GM12878 (cell line): ENCODE measurements around the gene HECTD4. TPM values are rescaled to one million over a fixed set of nuclear protein-coding genes. Genes with fewer than 3 reads are reported as not detected.

Experiments
- ATAC-seq: fragments of 200-7000 bp; cut with Tn5 transposase; 3 replicates; pipeline ENCODE4 v1.9.1; 2020; ENCODE audit warnings: mild to moderate bottlenecking, moderate library complexity
- BruUV-seq: library from RNA; stranded (reverse); fragments of 400-500 nt; replicated peaks from 2 replicates; lab custom pipeline; 2021; lab: Mats Ljungman, UMichigan
- CTCF ChIA-PET: fragments of 300-600 bp; sonication (Branson Sonifier 250); formaldehyde crosslinking; extraction: SDS; loops from one replicate; lab custom pipeline; 2021; ENCODE audit warnings: inconsistent platforms; lab: Yijun Ruan, JAX
- POLR2A ChIA-PET: fragments of 350-600 bp; formaldehyde crosslinking; extraction: SDS; loops from one replicate; lab custom pipeline; 2021; ENCODE audit warnings: inconsistent platforms; lab: Charles Lee
- RAD21 ChIA-PET: fragments of 300-600 bp; sonication (Branson Sonifier 250); formaldehyde crosslinking; loops from one replicate; lab custom pipeline; 2023; ENCODE audit warnings: antibody characterized with exemption; ENCODE audit not compliant: unreplicated experiment; lab: Charles Lee
- SMC1A ChIA-PET: fragments of 300-600 bp; sonication (Branson Sonifier 250); formaldehyde crosslinking; loops from one replicate; lab custom pipeline; 2023; ENCODE audit not compliant: unreplicated experiment, uncharacterized antibody; lab: Charles Lee
- DNase-seq: peaks from one replicate; pipeline ENCODE4 v3.0.0-alpha.2; 2011; ENCODE audit warnings: low read depth, low spot score
- FAIRE-seq: peaks from 3 replicates; lab custom pipeline; 2011; peaks lifted over from hg19 to GRCh38; lab: Jason Lieb, UNC
- H2AFZ ChIP-seq: 2 replicates; pipeline ENCODE4 v1.6.0; 2011; ENCODE audit warnings: low read depth, low read length, control low read depth; ENCODE audit not compliant: control insufficient read depth
- H3K27ac ChIP-seq: 2 replicates; pipeline ENCODE4 v1.5.1; 2011; ENCODE audit warnings: control low read depth; ENCODE audit not compliant: control insufficient read depth, insufficient read depth
- H3K27me3 ChIP-seq, 2 experiments: replicated peaks in 1 of 2; 2 replicates each; pipeline versions ENCODE4 v1.6.0 to v1.6.1; 2011; ENCODE audit warnings: low read length in 1 of 2; ENCODE audit not compliant: control insufficient read depth in 2 of 2, insufficient read depth in 2 of 2
- H3K36me3 ChIP-seq, 2 experiments: 2 replicates each; pipeline ENCODE4 v1.5.1; 2011; ENCODE audit warnings: low read length in 1 of 2; ENCODE audit not compliant: control insufficient read depth in 2 of 2, insufficient read depth in 2 of 2
- H3K4me1 ChIP-seq: 2 replicates; pipeline ENCODE4 v1.6.1; 2011; ENCODE audit warnings: mild to moderate bottlenecking, low read length, moderate library complexity, mixed read lengths; ENCODE audit not compliant: control insufficient read depth, insufficient read depth
- H3K4me2 ChIP-seq: 2 replicates; pipeline ENCODE4 v1.6.0; 2011; ENCODE audit warnings: control low read depth; ENCODE audit not compliant: control insufficient read depth, insufficient read depth
- H3K4me3 ChIP-seq: fragments of 200-600 bp; sonication (generic); 2 replicates; pipeline ENCODE4 v1.5.1; 2016
- H3K79me2 ChIP-seq: 2 replicates; pipeline ENCODE4 v1.6.0; 2011; ENCODE audit warnings: low read length; ENCODE audit not compliant: control insufficient read depth, insufficient read depth
- H3K9ac ChIP-seq: 2 replicates; pipeline ENCODE4 v1.8.0; 2011; ENCODE audit warnings: low read length, control low read depth, mixed read lengths; ENCODE audit not compliant: control insufficient read depth, insufficient read depth
- H3K9me3 ChIP-seq: replicated peaks from 3 replicates; pipeline ENCODE4 v1.5.1; 2011; ENCODE audit warnings: mild to moderate bottlenecking, low read length; ENCODE audit not compliant: control insufficient read depth, insufficient read depth
- H4K20me1 ChIP-seq: 2 replicates; pipeline ENCODE4 v1.6.0; 2011; ENCODE audit not compliant: control insufficient read depth, insufficient read depth
- CHD2 ChIP-seq: IDR thresholded peaks from 2 replicates; pipeline ENCODE4 v1.6.1; 2011; ENCODE audit warnings: low read depth, low read length, improper control_type of control experiment, borderline replicate concordance
- CREM ChIP-seq: IDR thresholded peaks from 2 replicates; pipeline ENCODE4 v1.6.1; 2014; ENCODE audit warnings: antibody characterized with exemption, low read depth
- EP300 ChIP-seq, 2 experiments: fragments of 150-350 bp in 1 of 2; IDR thresholded peaks; 2 replicates each; pipeline ENCODE4 v1.6.1; 2011 to 2012; ENCODE audit warnings: low read depth in 2 of 2, low read length in 2 of 2, borderline replicate concordance in 1 of 2, improper control_type of control experiment in 1 of 2, inconsistent platforms in 1 of 2; ENCODE audit not compliant: control insufficient read depth in 1 of 2
- EZH2 ChIP-seq: IDR thresholded peaks from 2 replicates; pipeline ENCODE4 v1.6.1; 2012; ENCODE audit warnings: low read depth, mild to moderate bottlenecking, control low read depth, inconsistent platforms, low read length, borderline replicate concordance; ENCODE audit not compliant: control insufficient read depth
- FOXK2 ChIP-seq: fragments of 450-650 bp; IDR thresholded peaks from 2 replicates; pipeline ENCODE4 v1.6.1; 2017; ENCODE audit warnings: mild to moderate bottlenecking, moderate library complexity
- HDGF ChIP-seq: fragments of 450-650 bp; IDR thresholded peaks from 2 replicates; pipeline ENCODE4 v1.6.1; 2016; ENCODE audit warnings: antibody characterized with exemption
- HSF1 ChIP-seq: fragments of 150-350 bp; IDR thresholded peaks from 2 replicates; pipeline ENCODE4 v1.6.1; 2014; ENCODE audit warnings: mild to moderate bottlenecking, low read depth, low read length
- MEF2A ChIP-seq: IDR thresholded peaks from 2 replicates; pipeline ENCODE4 v1.6.1; 2011; ENCODE audit warnings: low read depth, mild to moderate bottlenecking, low read length, moderate library complexity; ENCODE audit not compliant: insufficient read depth
- MYB ChIP-seq: fragments of 150-350 bp; IDR thresholded peaks from 2 replicates; pipeline ENCODE4 v1.6.1; 2014; ENCODE audit warnings: mild to moderate bottlenecking, low read depth, low read length, borderline replicate concordance
- MYC ChIP-seq: IDR thresholded peaks from 2 replicates; pipeline ENCODE4 v1.6.1; 2011; ENCODE audit warnings: mild to moderate bottlenecking, low read length, moderate library complexity, inconsistent platforms; ENCODE audit not compliant: insufficient read depth, insufficient replicate concordance, insufficient read length, severe bottlenecking
- NR2C2 ChIP-seq: IDR thresholded peaks from 2 replicates; pipeline ENCODE4 v1.6.1; 2011; ENCODE audit warnings: borderline replicate concordance, low read depth; ENCODE audit not compliant: control insufficient read depth, insufficient read length
- POLR2A ChIP-seq: IDR thresholded peaks from 2 replicates; pipeline ENCODE4 v1.6.1; 2011; ENCODE audit warnings: low read depth, mild to moderate bottlenecking, low read length
- RAD51 ChIP-seq: fragments of 450-650 bp; IDR thresholded peaks from 2 replicates; pipeline ENCODE4 v1.6.1; 2016; ENCODE audit warnings: moderate library complexity, mild to moderate bottlenecking, inconsistent platforms
- SMC3 ChIP-seq: IDR thresholded peaks from 2 replicates; pipeline ENCODE4 v1.6.1; 2011; ENCODE audit warnings: low read length, improper control_type of control experiment, borderline replicate concordance
- USF1 ChIP-seq: IDR thresholded peaks from 2 replicates; pipeline ENCODE4 v1.6.1; 2011; ENCODE audit warnings: borderline replicate concordance, low read depth, mild to moderate bottlenecking, moderate library complexity, mixed read lengths, low read length; ENCODE audit not compliant: insufficient read depth; ENCODE audit errors: extremely low read length
- YY1 ChIP-seq: IDR thresholded peaks from 2 replicates; pipeline ENCODE4 v1.6.1; 2011; ENCODE audit warnings: low read depth, mild to moderate bottlenecking, low read length
- WGBS: methylation state at CpG from one replicate; pipeline ENCODE4 v1.1.6; 2016; ENCODE audit warnings: low lambda C conversion rate; ENCODE audit not compliant: insufficient replicate concordance, insufficient coverage; ENCODE audit errors: missing lambda C conversion rate; 5-methylcytosine and 5-hydroxymethylcytosine counted together
- in situ Hi-C: fragments of 300-500 bp; cut with MboI; formaldehyde crosslinking; loops from 9 replicates; pipeline ENCODE4 v1.14.3; 2018; ENCODE audit warnings: mixed read lengths
- intact Hi-C: fragments of 100-400 bp; cut with micrococcal nuclease; formaldehyde crosslinking; loops from one replicate; pipeline ENCODE4 v1.14.2; 2022; ENCODE audit not compliant: unreplicated experiment
- polyA plus RNA-seq, 11 experiments: library from polyadenylated mRNA; depleted of rRNA in 4 of 11; unstranded in 6 of 11; stranded (reverse) in 5 of 11; fragments of >200 nt; fragmentation: Nextera tagmentation in 4 of 11; fragmentation: Illumina TruSeq in 1 of 11; extraction: Ambion mirVana in 4 of 11; extraction: Trizol in 1 of 11; gene quantifications; 1 replicate in 1 of 11; 2 replicates in 10 of 11; pipeline versions ENCODE4 v1.2.1 to v1.2.3, GENCODE V29; 2011 to 2016; ENCODE audit warnings: inconsistent platforms in 2 of 11, missing spikeins in 2 of 11, low read depth in 1 of 11
- total RNA-seq, 4 experiments: library from RNA; depleted of rRNA in 3 of 4; stranded (reverse); fragments of >200 nt in 3 of 4; fragmentation: Illumina TruSeq in 1 of 4; extraction: Trizol in 1 of 4; gene quantifications; 2 replicates each; pipeline versions ENCODE4 v1.2.1 to v1.2.3, GENCODE V29; 2013 to 2021

HECTD4 gene
- total and polyA plus RNA-seq, 10 of the 15 experiments (the other 5 are each of a cell fraction or from before 2014, with no cell fraction given), result 5.8 to 43.9 (median 17.9) TPM

GRCh38 chr12:112275207-112275606, 107.0 kb downstream of the HECTD4 start:
- no TSS peak for BruUV-seq
- RAD21 ChIA-PET, result no interaction called here
- POLR2A ChIA-PET, result no interaction called here
- DNase-seq (no peak), FAIRE-seq (no peak), ATAC-seq (no peak)
- H4K20me1 ChIP-seq, result no peaks in the 10 kb centered on the region
- H3K9ac ChIP-seq, result no peak overlapping the region
- in situ Hi-C loops (no loop called here), intact Hi-C loops (loop anchor here (10.0 kb wide), 1 partner anchor 110 kb away; the partner anchor contains the start of gene HECTD4)
- no peaks in the 10 kb centered on the region for H3K79me2 ChIP-seq
- no peaks in the 10 kb centered on the region for H3K4me1 ChIP-seq
- H3K4me2 ChIP-seq, result no peak overlapping the region
- H3K27ac ChIP-seq, result no peak overlapping the region
- peaks cover 8 to 19% of the 10 kb centered on the region in 2 experiments for H3K36me3 ChIP-seq
- WGBS, result 98% methylated on average over 2 of the region's 2 CpGs
- H3K27me3 ChIP-seq, result no peaks in the 10 kb centered on the region
- TF ChIP-seq MYC (no peak), EZH2 (no peak), CREM (no peak), SMC3 (no peak), RAD51 (no peak)
- no peak overlapping the region for H2AFZ ChIP-seq
- H3K9me3 ChIP-seq, result no peaks in the 10 kb centered on the region
- H3K4me3 ChIP-seq, result no peak overlapping the region
- CTCF ChIA-PET, result no interaction called here
- SMC1A ChIA-PET, result interaction anchor here (1.1 to 2.4 kb wide), 3 partner anchors 12 to 112 kb away, joined by 3 to 6 read pairs (median 5); no protein-coding TSS in a partner anchor

- in situ Hi-C loops (no loop called here), intact Hi-C loops (loop anchor here (10.0 kb wide), 1 partner anchor 114 kb away; the partner anchor contains the start of gene HECTD4)
- H3K4me1 ChIP-seq, result no peaks in the 10 kb centered on the region
- H3K4me2 ChIP-seq, result no peak overlapping the region
- no peaks in the 10 kb centered on the region for H3K79me2 ChIP-seq
- no peak overlapping the region for H3K27ac ChIP-seq
- H4K20me1 ChIP-seq, result no peaks in the 10 kb centered on the region
- ChIA-PET POLR2A (no interaction called here), RAD21 (no interaction called here), SMC1A (interaction anchor here (1.1 to 1.6 kb wide), 2 partner anchors 19 to 39 kb away, joined by 3 read pairs; no protein-coding TSS in a partner anchor), CTCF (no interaction called here)
- peaks cover 8 to 40% of the 10 kb centered on the region in 2 experiments for H3K36me3 ChIP-seq
- H3K9ac ChIP-seq, result no peak overlapping the region
- H3K4me3 ChIP-seq, result no peak overlapping the region
- ATAC-seq (no peak), FAIRE-seq (no peak), DNase-seq (no peak)
- TF ChIP-seq HDGF (no peak), FOXK2 (no peak), YY1 (no peak), MYB (no peak), CHD2 (no peak), EP300 (IDR thresholded peaks at IDR 0.05; ENCODE audit: borderline replicate concordance in 1 of 2, control insufficient read depth in 1 of 2, low read depth in 2 of 2, low read length in 2 of 2) (no peak), POLR2A (no peak), HSF1 (no peak), MEF2A (no peak), USF1 (no peak), NR2C2 (no peak)
- H3K9me3 ChIP-seq, result no peaks in the 10 kb centered on the region
- BruUV-seq, result no TSS peak
- no peak overlapping the region for H2AFZ ChIP-seq
- H3K27me3 ChIP-seq, result no peaks in the 10 kb centered on the region
- 94% methylated on average over 1 of the region's 1 CpG for WGBS
Measured at GRCh38 chr12:112270673-112271072, 111.6 kb downstream of the HECTD4 start.
